Ovary (tissue), 9 donors: ENCODE results near the gene ABHD16B. TPM values are rescaled to one million over a fixed set of nuclear protein-coding genes. Genes with fewer than 3 reads are reported as not detected.

Source experiments
- DNase-seq, 5 donors: peaks; one replicate each; pipeline ENCODE4 v3.0.0-alpha.2; 2019 to 2020
- H3K27ac ChIP-seq, 2 donors: fragments of 200-600 bp; one replicate each; pipeline versions ENCODE4 v1.5.1 to v1.8.0; 2019 to 2022
- H3K27me3 ChIP-seq: fragments of 200-600 bp; one replicate; pipeline ENCODE4 v1.8.0; 2022
- H3K36me3 ChIP-seq: fragments of 200-600 bp; sonication (generic); one replicate; pipeline ENCODE4 v1.5.1; 2019
- H3K4me1 ChIP-seq: one replicate; pipeline ENCODE4 v1.8.1; 2013; ENCODE audit warnings: mild to moderate bottlenecking, moderate library complexity; ENCODE audit not compliant: insufficient read depth
- H3K4me3 ChIP-seq: fragments of 200-600 bp; sonication (generic); one replicate; pipeline ENCODE4 v1.5.1; 2017
- H3K9me3 ChIP-seq, 2 donors: fragments of 200-600 bp in 1 of 2; sonication (generic) in 1 of 2; one replicate each; pipeline versions ENCODE4 v1.5.1 to v1.8.1; 2013 to 2019; ENCODE audit warnings: mild to moderate bottlenecking in 1 of 2, moderate library complexity in 1 of 2
- EP300 ChIP-seq: sonication (generic); formaldehyde crosslinking; IDR thresholded peaks from one replicate; pipeline ENCODE4 v1.6.1; 2017; ENCODE audit warnings: antibody characterized with exemption
- POLR2A ChIP-seq: fragments of 450-650 bp; IDR thresholded peaks from one replicate; pipeline ENCODE4 v1.6.1; 2017; ENCODE audit warnings: antibody characterized with exemption, mild to moderate bottlenecking, moderate library complexity
- WGBS, 3 donors: extraction: QIAGEN DNeasy Blood & Tissue Kit in 1 of 3; methylation state at CpG; one replicate each; pipeline versions ENCODE4 v1.1.5 to v1.1.7; 2013 to 2017; 5-methylcytosine and 5-hydroxymethylcytosine counted together
- intact Hi-C, 4 donors: fragments of 100-400 bp; cut with DNase I; formaldehyde crosslinking; loops; one replicate each; pipeline versions ENCODE4 v1.11.0 to v1.15.1; 2022 to 2023
- polyA plus RNA-seq, 2 donors: library from polyadenylated mRNA; stranded (reverse); fragments of 200-250 nt in 1 of 2; fragments of 350-450 nt in 1 of 2; fragmentation: Illumina TruSeq in 1 of 2; extraction: RNeasy Lipid Tissue Mini Kit (QIAGEN cat#74804) in 1 of 2; gene quantifications; one replicate each; pipeline ENCODE4 v1.2.3, GENCODE V29; 2013 to 2014
- small RNA-seq: library from RNA; depleted of rRNA; stranded (forward); fragments of <200 nt; gene quantifications from one replicate; pipeline ENCODE3, GENCODE V24; 2016
- total RNA-seq, 7 donors: library from RNA; depleted of rRNA in 2 of 7; stranded (reverse); fragments of >200 nt in 2 of 7; fragmentation: NEBNext Ultra II Directional in 3 of 7; extraction: Animal tissue kit (Norgen Biotek cat#: 25700) in 3 of 7; gene quantifications; one replicate each; pipeline versions ENCODE4 v1.1.0 to v1.2.4, GENCODE V29; 2016 to 2023
- TF ChIP-seq, protein P1 (sequence below), 3 donors: fragments of 450-650 bp in 2 of 3; fragments of 200-600 bp in 1 of 3; IDR thresholded peaks; one replicate each; pipeline versions ENCODE4 v1.5.1 to v1.8.0; 2016 to 2022; ENCODE audit warnings: antibody characterized with exemption in 3 of 3, mild to moderate bottlenecking in 1 of 3
- donor health status: DM: no; HTN: no; CAD: no; lungs with moderate emphysema.
- donor health status: DM: no; HTN: no; CAD: no.
- donor health status: Bipolar disorder and iron deficiency.
- donor health status: DM: yes; HTN: yes; CAD: no.
- donor health status: DM: no; HTN: no; CAD: no.
- donor health status: DM: yes; HTN: yes; CAD: no.

Gene ABHD16B
- total and polyA plus RNA-seq, 9 donors, result 0.57 TPM; not detected in 8

DNA sequence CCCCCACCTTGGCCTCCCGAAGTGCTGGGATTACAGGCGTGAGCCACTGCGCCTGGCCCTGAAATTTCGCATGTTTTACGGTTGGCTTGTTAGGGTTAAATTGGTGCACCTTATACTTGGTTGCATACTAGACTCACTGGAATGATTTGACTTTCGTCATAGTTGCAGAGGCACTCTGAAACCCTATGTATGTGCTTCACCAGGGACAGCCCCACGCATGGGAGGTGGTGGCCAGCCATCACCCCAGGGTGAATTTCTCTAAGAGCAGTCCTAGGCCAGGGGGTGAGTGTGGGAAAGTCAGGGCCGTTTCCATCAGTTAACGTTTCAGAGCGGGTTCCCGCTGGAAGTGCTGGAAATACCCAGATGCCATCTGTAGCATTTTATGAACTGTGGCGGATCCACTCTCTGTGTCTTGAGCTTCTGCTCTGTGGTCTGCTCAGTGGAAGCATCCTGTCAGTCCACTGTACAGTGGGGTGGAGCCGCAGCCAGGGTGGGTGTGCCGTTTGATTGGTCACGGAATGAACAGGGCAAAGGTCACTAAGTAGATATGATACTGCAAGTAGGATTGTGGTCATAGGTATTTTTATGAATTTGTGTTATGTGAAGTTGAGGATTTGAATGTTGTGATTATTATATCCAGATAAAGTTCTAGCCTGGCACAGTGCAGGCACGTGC lies 46.8 kb downstream of the ABHD16B start:
- TF ChIP-seq, protein P1, sequence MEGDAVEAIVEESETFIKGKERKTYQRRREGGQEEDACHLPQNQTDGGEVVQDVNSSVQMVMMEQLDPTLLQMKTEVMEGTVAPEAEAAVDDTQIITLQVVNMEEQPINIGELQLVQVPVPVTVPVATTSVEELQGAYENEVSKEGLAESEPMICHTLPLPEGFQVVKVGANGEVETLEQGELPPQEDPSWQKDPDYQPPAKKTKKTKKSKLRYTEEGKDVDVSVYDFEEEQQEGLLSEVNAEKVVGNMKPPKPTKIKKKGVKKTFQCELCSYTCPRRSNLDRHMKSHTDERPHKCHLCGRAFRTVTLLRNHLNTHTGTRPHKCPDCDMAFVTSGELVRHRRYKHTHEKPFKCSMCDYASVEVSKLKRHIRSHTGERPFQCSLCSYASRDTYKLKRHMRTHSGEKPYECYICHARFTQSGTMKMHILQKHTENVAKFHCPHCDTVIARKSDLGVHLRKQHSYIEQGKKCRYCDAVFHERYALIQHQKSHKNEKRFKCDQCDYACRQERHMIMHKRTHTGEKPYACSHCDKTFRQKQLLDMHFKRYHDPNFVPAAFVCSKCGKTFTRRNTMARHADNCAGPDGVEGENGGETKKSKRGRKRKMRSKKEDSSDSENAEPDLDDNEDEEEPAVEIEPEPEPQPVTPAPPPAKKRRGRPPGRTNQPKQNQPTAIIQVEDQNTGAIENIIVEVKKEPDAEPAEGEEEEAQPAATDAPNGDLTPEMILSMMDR (IDR thresholded peaks at IDR 0.05), result no peak
- TF ChIP-seq POLR2A, result no peak
- TF ChIP-seq EP300, result no peak

DNA sequence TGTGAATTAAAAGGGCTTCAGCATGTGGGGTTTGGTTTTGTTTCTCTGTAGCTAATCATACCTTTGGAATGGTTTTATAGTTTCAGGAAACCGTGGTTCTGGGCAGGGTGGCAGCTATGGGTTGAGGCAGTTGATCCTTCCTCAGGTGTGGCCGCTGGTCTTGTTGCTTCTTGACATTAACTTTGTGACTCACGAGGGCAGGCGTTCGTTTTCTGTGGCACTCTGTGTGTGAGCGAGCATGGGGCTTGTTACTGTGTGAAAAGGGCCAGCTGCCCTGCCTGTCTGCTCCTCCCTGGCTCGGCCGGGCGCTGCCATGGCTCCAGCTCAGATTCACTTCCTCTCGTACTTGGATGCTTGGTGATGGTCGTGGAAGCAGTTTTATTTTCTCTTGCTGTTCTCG lies 49.9 kb downstream of the ABHD16B start:
- no peak for DNase-seq
- no peak overlapping the region for H3K4me3 ChIP-seq
- 22 to 28% (median 23%) methylated on average over 12 of the region's 12 CpGs for WGBS, 3 donors
- TF ChIP-seq, protein P1 (IDR thresholded peaks at IDR 0.05), result no peak
- TF ChIP-seq EP300 (no peak), POLR2A (no peak)
- H3K27me3 ChIP-seq, result no peaks in the 10 kb centered on the region
- H3K36me3 ChIP-seq, result no peaks in the 10 kb centered on the region
- H3K9me3 ChIP-seq, result no peaks in the 10 kb centered on the region
- peaks cover 6% of the 10 kb centered on the region for H3K4me1 ChIP-seq
- H3K27ac ChIP-seq, result no peak overlapping the region
- intact Hi-C loops, result no loop called here

More for the DNA sequence above, 46.8 kb downstream of the ABHD16B start:
- DNase-seq, result no peak
- H3K4me3 ChIP-seq, result no peak overlapping the region
- intact Hi-C loops, result loop anchor here in 2 of 4 donors (5.0 kb wide), 1 partner anchor 64 kb away; no protein-coding TSS in a partner anchor
- no peaks in the 10 kb centered on the region for H3K36me3 ChIP-seq
- H3K27me3 ChIP-seq, result no peaks in the 10 kb centered on the region
- H3K27ac ChIP-seq, result no peak overlapping the region
- WGBS, 3 donors, result 70 to 76% (median 72%) methylated on average over 16 of the region's 16 CpGs
- peaks cover 4% of the 10 kb centered on the region for H3K4me1 ChIP-seq
- H3K9me3 ChIP-seq, result no peaks in the 10 kb centered on the region

Small RNAs within 50 kb of the gene (small RNA-seq; reads per million reads assigned to genes)
- not detected for gene RNU1-134P

Other genes with a start within 250 kb of the ABHD16B start
- gene GMEB2, start 234.4 kb upstream of the ABHD16B start, total RNA-seq, result 10 to 100 TPM in 3 of 7 donors, 1 to 10 TPM in 4; 9.1 to 14.7 (median 9.7) TPM
- 1 to 10 TPM; 4.1 to 8.6 TPM for gene GMEB2, start 234.4 kb upstream of the ABHD16B start, polyA plus RNA-seq
- 10 to 100 TPM; 17.3 to 91.1 (median 58.7) TPM for gene STMN3, start 208.1 kb upstream of the ABHD16B start, total RNA-seq
- gene STMN3, start 208.1 kb upstream of the ABHD16B start, polyA plus RNA-seq, result 10 to 100 TPM in 1 of 2 donors, 1 to 10 TPM in 1; 7.4 to 62.1 TPM
- 10 to 100 TPM; 17.0 to 44.2 (median 24.1) TPM for gene RTEL1, start 203.2 kb upstream of the ABHD16B start, total RNA-seq
- 10 to 100 TPM in 1 of 2 donors, 1 to 10 TPM in 1; 6.2 to 11.9 TPM for gene RTEL1, start 203.2 kb upstream of the ABHD16B start, polyA plus RNA-seq
- gene TNFRSF6B, start 164.8 kb upstream of the ABHD16B start, total RNA-seq, result 1 to 10 TPM; 2.0 to 6.4 (median 4.1) TPM
- gene TNFRSF6B, start 164.8 kb upstream of the ABHD16B start, polyA plus RNA-seq, result 1 to 10 TPM in 1 of 2 donors, not detected in 1; 7.0 TPM
- gene ARFRP1, start 153.5 kb upstream of the ABHD16B start, total RNA-seq, result 10 to 100 TPM; 25.6 to 59.5 (median 47.4) TPM
- 10 to 100 TPM; 15.3 to 38.5 TPM for gene ARFRP1, start 153.5 kb upstream of the ABHD16B start, polyA plus RNA-seq
- gene ZGPAT, start 153.5 kb upstream of the ABHD16B start, total RNA-seq, result 10 to 100 TPM; 14.0 to 25.6 (median 18.9) TPM
- 10 to 100 TPM in 1 of 2 donors, 1 to 10 TPM in 1; 1.7 to 26.4 TPM for gene ZGPAT, start 153.5 kb upstream of the ABHD16B start, polyA plus RNA-seq
- gene LIME1, start 124.8 kb upstream of the ABHD16B start, total RNA-seq, result 10 to 100 TPM in 4 of 7 donors, 1 to 10 TPM in 3; 7.5 to 21.6 (median 13.7) TPM
- 10 to 100 TPM in 1 of 2 donors, under 1 TPM in 1; 0.15 to 15.6 TPM for gene LIME1, start 124.8 kb upstream of the ABHD16B start, polyA plus RNA-seq
- 100 to 1,000 TPM in 5 of 7 donors, 10 to 100 TPM in 2; 20.6 to 199 (median 104) TPM for gene SLC2A4RG, start 121.7 kb upstream of the ABHD16B start, total RNA-seq
- gene SLC2A4RG, start 121.7 kb upstream of the ABHD16B start, polyA plus RNA-seq, result 10 to 100 TPM in 1 of 2 donors, 1 to 10 TPM in 1; 2.2 to 66.7 TPM
- gene ZBTB46, start 30.2 kb upstream of the ABHD16B start, total RNA-seq, result 10 to 100 TPM; 11.4 to 55.1 (median 35.2) TPM
- 10 to 100 TPM in 1 of 2 donors, 1 to 10 TPM in 1; 4.1 to 12.2 TPM for gene ZBTB46, start 30.2 kb upstream of the ABHD16B start, polyA plus RNA-seq
- gene TPD52L2, start 3.8 kb downstream of the ABHD16B start, total RNA-seq, result 10 to 100 TPM; 51.5 to 78.0 (median 68.8) TPM
- gene TPD52L2, start 3.8 kb downstream of the ABHD16B start, polyA plus RNA-seq, result 10 to 100 TPM; 73.3 to 78.9 TPM
- 10 to 100 TPM; 12.4 to 32.8 (median 26.5) TPM for gene DNAJC5, start 33.6 kb downstream of the ABHD16B start, total RNA-seq
- gene DNAJC5, start 33.6 kb downstream of the ABHD16B start, polyA plus RNA-seq, result 10 to 100 TPM; 11.1 to 12.3 TPM
- 10 to 100 TPM; 32.0 to 58.6 (median 47.0) TPM for gene UCKL1, start 94.9 kb downstream of the ABHD16B start, total RNA-seq
- 10 to 100 TPM in 1 of 2 donors, 1 to 10 TPM in 1; 6.6 to 54.4 TPM for gene UCKL1, start 94.9 kb downstream of the ABHD16B start, polyA plus RNA-seq
- gene ZNF512B, start 108.4 kb downstream of the ABHD16B start, total RNA-seq, result 10 to 100 TPM in 5 of 7 donors, 1 to 10 TPM in 2; 6.3 to 24.7 (median 22.3) TPM
- gene ZNF512B, start 108.4 kb downstream of the ABHD16B start, polyA plus RNA-seq, result 10 to 100 TPM in 1 of 2 donors, 1 to 10 TPM in 1; 2.5 to 14.0 TPM
- gene SAMD10, start 118.1 kb downstream of the ABHD16B start, total RNA-seq, result 1 to 10 TPM in 2 of 7 donors, under 1 TPM in 5; 0.20 to 3.1 (median 0.65) TPM
- under 1 TPM; 0.27 to 0.50 TPM for gene SAMD10, start 118.1 kb downstream of the ABHD16B start, polyA plus RNA-seq
- gene PRPF6, start 119.6 kb downstream of the ABHD16B start, total RNA-seq, result 10 to 100 TPM; 46.5 to 84.9 (median 73.4) TPM
- gene PRPF6, start 119.6 kb downstream of the ABHD16B start, polyA plus RNA-seq, result 10 to 100 TPM; 60.0 to 61.6 TPM
- 1 to 10 TPM in 6 of 7 donors, under 1 TPM in 1; 0.60 to 2.8 (median 1.8) TPM for gene C20orf204, start 174.7 kb downstream of the ABHD16B start, total RNA-seq
- gene C20orf204, start 174.7 kb downstream of the ABHD16B start, polyA plus RNA-seq, result under 1 TPM; 0.20 to 0.61 TPM
- gene SOX18, start 188.1 kb downstream of the ABHD16B start, total RNA-seq, result 10 to 100 TPM in 5 of 7 donors, 1 to 10 TPM in 2; 2.0 to 63.8 (median 13.1) TPM
- gene SOX18, start 188.1 kb downstream of the ABHD16B start, polyA plus RNA-seq, result 10 to 100 TPM in 1 of 2 donors, 1 to 10 TPM in 1; 2.7 to 12.0 TPM
- gene TCEA2, start 201.7 kb downstream of the ABHD16B start, total RNA-seq, result 10 to 100 TPM; 41.0 to 93.5 (median 71.9) TPM
- gene TCEA2, start 201.7 kb downstream of the ABHD16B start, polyA plus RNA-seq, result 10 to 100 TPM; 20.0 to 78.4 TPM
- 1 to 10 TPM; 3.3 to 7.6 (median 4.6) TPM for gene RGS19, start 218.0 kb downstream of the ABHD16B start, total RNA-seq
- gene RGS19, start 218.0 kb downstream of the ABHD16B start, polyA plus RNA-seq, result 1 to 10 TPM; 2.1 to 4.5 TPM
- gene OPRL1, start 218.6 kb downstream of the ABHD16B start, total RNA-seq, result under 1 TPM; 0.12 to 0.80 (median 0.43) TPM
- under 1 TPM; 0.25 to 0.62 TPM for gene OPRL1, start 218.6 kb downstream of the ABHD16B start, polyA plus RNA-seq
- gene LKAAEAR1, start 222.9 kb downstream of the ABHD16B start, total RNA-seq, result 10 to 100 TPM in 1 of 7 donors, not detected in 6; 10.5 TPM
- not detected for gene LKAAEAR1, start 222.9 kb downstream of the ABHD16B start, polyA plus RNA-seq
- gene NPBWR2, start 246.1 kb downstream of the ABHD16B start, total RNA-seq, result not detected
- not detected for gene NPBWR2, start 246.1 kb downstream of the ABHD16B start, polyA plus RNA-seq